ENCODE results near the gene SLX9.

DNA sequence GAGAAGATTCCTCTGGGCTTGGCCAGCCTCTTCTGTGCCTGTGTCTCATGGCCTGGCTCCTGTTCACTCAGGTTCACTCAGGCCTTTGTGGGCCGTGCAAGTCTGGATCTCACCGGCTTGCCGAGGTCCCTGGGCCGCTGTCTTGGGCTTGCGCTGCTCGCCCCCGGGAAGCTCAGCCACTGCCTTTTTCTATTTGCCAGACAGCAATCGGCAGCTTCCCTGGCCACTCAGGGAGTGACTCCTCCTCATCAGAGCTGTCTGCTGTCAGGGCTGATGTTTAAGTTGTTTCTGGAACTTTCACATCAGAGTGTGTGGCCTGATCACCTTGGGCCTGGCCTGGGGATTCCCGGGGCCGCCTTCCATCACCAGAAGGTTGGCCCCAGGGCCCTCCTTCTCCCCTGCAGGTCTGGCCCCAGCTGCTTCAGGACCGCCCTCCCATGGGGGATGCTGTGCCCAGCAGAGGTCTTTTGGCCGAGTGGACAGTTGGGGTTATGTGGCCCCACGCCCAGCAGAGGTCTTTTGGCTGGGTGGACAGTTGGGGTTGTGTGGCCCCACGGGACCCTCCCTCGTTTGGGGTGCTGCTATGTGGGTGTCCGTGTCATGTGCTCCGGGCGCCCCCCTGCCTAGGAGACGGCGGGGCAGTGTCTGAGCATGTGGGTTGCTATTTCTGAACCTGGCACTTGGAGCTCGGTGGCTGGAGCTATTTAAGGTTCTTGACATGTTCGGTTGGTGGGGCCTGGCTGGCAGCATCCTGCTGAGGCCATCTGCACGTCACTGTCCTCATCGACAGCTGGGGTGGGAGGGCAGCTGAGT, 12.5 kb downstream of the SLX9 start:
- TF ChIP-seq POLR2AphosphoS5 (IDR thresholded peaks at IDR 0.05; ENCODE audit: low read depth) = no peak
- TF ChIP-seq, protein P1, sequence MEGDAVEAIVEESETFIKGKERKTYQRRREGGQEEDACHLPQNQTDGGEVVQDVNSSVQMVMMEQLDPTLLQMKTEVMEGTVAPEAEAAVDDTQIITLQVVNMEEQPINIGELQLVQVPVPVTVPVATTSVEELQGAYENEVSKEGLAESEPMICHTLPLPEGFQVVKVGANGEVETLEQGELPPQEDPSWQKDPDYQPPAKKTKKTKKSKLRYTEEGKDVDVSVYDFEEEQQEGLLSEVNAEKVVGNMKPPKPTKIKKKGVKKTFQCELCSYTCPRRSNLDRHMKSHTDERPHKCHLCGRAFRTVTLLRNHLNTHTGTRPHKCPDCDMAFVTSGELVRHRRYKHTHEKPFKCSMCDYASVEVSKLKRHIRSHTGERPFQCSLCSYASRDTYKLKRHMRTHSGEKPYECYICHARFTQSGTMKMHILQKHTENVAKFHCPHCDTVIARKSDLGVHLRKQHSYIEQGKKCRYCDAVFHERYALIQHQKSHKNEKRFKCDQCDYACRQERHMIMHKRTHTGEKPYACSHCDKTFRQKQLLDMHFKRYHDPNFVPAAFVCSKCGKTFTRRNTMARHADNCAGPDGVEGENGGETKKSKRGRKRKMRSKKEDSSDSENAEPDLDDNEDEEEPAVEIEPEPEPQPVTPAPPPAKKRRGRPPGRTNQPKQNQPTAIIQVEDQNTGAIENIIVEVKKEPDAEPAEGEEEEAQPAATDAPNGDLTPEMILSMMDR (IDR thresholded peaks at IDR 0.05; ENCODE audit: insufficient read depth, low read length) = no peak

Data from HL-60 (cell line).